ENCODE results near the gene MARCHF9.

The MARCHF9 gene

DNA sequence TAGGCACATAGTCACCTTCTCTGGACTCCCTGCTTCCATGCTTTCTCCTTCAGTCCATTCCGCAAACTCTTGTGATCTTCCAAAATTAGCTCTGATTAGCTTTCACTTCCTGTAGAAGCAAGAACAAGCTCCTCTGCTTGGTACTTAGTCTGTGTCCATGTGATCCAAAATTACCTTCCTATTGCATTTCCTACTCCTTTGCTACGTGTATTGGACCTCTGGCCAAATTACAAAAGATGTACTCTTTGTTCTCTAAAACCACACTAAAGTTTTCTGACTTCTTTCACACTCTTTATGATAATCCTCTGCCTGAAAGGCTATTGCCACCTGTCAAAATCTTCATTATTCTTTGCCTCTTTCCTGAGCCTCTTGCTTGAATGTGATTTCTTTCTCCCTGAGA is 26.9 kb downstream of the MARCHF9 start:
- Histone ChIP-seq H3K36me3 (peaks cover 19 to 53% (median 37%) of the 10 kb centered on the region in 11 experiments), H3K9ac (peak overlapping the region in 9 of 11 experiments; percentile 10 to 92 (median 52); a peak in 15 of 22 replicates), H3K27me3 (no peaks in the 10 kb centered on the region), H3K9me3 (replicated peaks in 1 of 11) (no peaks in the 10 kb centered on the region), H4K20me1 (peaks cover 0 to 12% (median 0%) of the 10 kb centered on the region in 11 experiments; a peak in 4 of 22 replicates), H3K4me3 (peak overlapping the region in 9 of 10 experiments; percentile 7 to 98 (median 89); a peak in 14 of 20 replicates), H3K4me1 (peaks cover 33 to 57% (median 38%) of the 10 kb centered on the region in 10 experiments), H3K4me2 (peak overlapping the region; percentile 67 to 96 (median 84)), H3K27ac (peak overlapping the region; percentile 30 to 87 (median 75); a peak in 20 of 22 replicates)
- TF ChIP-seq Cebpa-rat (IDR thresholded peaks at IDR 0.05), result no peak

DNA sequence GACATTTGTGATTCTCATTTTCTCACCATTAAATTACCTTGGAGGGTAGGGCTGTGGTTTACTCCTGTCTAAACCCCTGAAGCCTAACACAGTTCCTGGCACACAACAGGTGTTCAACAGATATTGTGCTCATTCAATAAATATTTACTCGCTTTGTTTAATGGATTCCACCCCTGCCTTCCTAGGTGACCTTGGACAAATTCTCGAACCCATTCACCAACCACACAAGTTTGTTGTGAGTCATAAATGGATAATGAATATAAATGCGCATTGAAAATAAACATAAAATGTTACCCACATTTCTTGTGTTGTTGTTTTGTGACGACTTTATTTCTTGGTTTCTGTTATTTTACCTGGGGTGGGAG is 27.3 kb downstream of the MARCHF9 start:
- H3K27ac ChIP-seq, result peak overlapping the region; percentile 30 to 88 (median 82); a peak in 18 of 22 replicates
- H3K4me1 ChIP-seq, result peaks cover 33 to 57% (median 38%) of the 10 kb centered on the region in 10 experiments
- H3K36me3 ChIP-seq, result peaks cover 23 to 58% (median 41%) of the 10 kb centered on the region in 11 experiments
- H3K4me2 ChIP-seq, result peak overlapping the region; percentile 67 to 96 (median 84)
- no peaks in the 10 kb centered on the region for H3K27me3 ChIP-seq
- peak overlapping the region in 7 of 11 experiments; percentile 35 to 92 (median 88); a peak in 11 of 22 replicates for H3K9ac ChIP-seq
- no peak for TF ChIP-seq Cebpa-rat (IDR thresholded peaks at IDR 0.05)
- H3K4me3 ChIP-seq, result peak overlapping the region; percentile 80 to 99 (median 94); a peak in 16 of 20 replicates
- H3K9me3 ChIP-seq (replicated peaks in 1 of 11), result no peaks in the 10 kb centered on the region
- H4K20me1 ChIP-seq, result peaks cover 0 to 16% (median 0%) of the 10 kb centered on the region in 11 experiments; a peak in 6 of 22 replicates

DNA sequence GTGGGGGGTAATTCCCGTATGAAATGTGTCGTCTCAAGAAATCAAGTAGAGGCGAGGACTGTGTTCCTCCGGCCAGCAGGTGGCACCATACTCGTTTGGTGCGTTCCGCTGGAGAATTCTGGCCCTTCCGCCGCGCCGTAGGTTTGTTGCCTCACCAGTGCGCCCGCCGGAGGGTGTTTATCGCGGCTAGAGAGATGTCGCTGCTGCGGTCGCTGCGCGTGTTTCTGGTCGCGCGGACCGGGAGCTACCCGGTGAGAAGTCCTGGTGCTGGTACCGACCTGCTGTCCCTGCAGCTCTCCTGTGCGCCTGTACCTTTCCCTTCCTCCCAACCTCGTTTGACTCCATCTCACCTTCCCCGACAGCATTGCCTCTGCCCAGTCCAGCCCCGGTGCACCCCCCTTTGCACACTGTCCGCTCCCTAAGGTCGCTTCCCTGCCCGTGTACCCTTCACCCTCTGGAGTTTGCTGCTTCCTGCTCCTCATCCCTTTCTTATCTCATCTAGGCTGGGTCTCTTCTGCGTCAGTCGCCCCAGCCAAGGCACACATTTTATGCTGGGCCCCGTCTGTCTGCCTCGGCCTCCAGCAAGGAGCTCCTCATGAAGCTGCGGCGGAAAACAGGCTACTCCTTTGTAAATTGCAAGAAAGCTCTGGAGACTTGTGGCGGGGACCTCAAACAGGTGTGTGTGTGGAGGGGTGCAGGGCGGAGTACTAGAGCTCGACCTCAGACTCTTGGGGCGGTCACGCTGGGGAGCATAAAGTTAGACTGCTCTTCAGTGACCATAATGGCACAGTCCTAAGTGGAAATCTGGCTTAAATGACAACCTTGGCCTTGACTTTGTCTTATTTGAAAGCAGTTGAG is 27.9 kb downstream of the MARCHF9 start, which contains the start of gene TSFM:
TSS of gene TSFM (plus strand) at position 180 of the 858 bp plus-strand sequence. CDS start at position 195, 15 bp downstream.
- H3K4me1 ChIP-seq, result peaks cover 33 to 57% (median 38%) of the 10 kb centered on the region in 10 experiments
- peak within 1 kb of the TSS; percentile 80 to 99 (median 94) for H3K4me3 ChIP-seq
- peak in 7 of 11 experiments; percentile 15 to 68 (median 45); a peak in 6 of 22 replicates for TF ChIP-seq Cebpa-rat (IDR thresholded peaks at IDR 0.05)
- no peaks in the 10 kb centered on the region for H3K9me3 ChIP-seq (replicated peaks in 1 of 11)
- H3K27me3 ChIP-seq, result no peaks in the 10 kb centered on the region
- H3K36me3 ChIP-seq, result peaks cover 29 to 64% (median 47%) of the 10 kb centered on the region in 11 experiments
- peak within 1 kb of the TSS; percentile 85 to 96 (median 91) for H3K9ac ChIP-seq
- peak within 1 kb of the TSS; percentile 36 to 88 (median 83); a peak in 21 of 22 replicates for H3K27ac ChIP-seq
- H3K4me2 ChIP-seq, result peak within 1 kb of the TSS; percentile 76 to 99 (median 91)
- H4K20me1 ChIP-seq, result peaks cover 0 to 22% (median 0%) of the 10 kb centered on the region in 11 experiments; a peak in 7 of 22 replicates

DNA sequence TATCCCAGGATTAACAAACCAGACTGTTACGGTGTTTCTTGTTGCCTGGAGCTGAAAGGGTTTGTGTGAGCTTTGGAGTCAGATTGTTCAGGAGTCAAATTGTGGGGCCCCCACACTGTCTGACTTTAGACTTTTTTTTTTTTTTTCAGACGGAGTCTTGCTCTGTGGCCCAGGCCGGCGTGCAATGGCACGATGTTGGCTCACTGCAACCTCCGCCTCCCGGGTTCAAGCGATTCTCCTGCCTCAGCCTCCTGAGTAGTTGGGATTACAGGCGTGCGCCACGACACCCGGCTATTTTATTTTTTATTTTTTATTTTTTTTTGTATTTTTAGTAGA is 28.5 kb downstream of the MARCHF9 start:
- Histone ChIP-seq H3K4me1 (peaks cover 33 to 53% (median 38%) of the 10 kb centered on the region in 10 experiments), H3K27ac (peak overlapping the region in 10 of 11 experiments; percentile 75 to 88 (median 84); a peak in 18 of 22 replicates), H3K27me3 (no peaks in the 10 kb centered on the region), H3K4me2 (peak overlapping the region; percentile 76 to 99 (median 91)), H3K9ac (peak overlapping the region; percentile 85 to 96 (median 91)), H3K36me3 (peaks cover 35 to 67% (median 53%) of the 10 kb centered on the region in 11 experiments), H3K9me3 (replicated peaks in 1 of 11) (no peaks in the 10 kb centered on the region), H3K4me3 (peak overlapping the region; percentile 80 to 99 (median 94)), H4K20me1 (peaks cover 0 to 28% (median 3%) of the 10 kb centered on the region in 11 experiments; a peak in 8 of 22 replicates)
- TF ChIP-seq Cebpa-rat (IDR thresholded peaks at IDR 0.05), result no peak

DNA sequence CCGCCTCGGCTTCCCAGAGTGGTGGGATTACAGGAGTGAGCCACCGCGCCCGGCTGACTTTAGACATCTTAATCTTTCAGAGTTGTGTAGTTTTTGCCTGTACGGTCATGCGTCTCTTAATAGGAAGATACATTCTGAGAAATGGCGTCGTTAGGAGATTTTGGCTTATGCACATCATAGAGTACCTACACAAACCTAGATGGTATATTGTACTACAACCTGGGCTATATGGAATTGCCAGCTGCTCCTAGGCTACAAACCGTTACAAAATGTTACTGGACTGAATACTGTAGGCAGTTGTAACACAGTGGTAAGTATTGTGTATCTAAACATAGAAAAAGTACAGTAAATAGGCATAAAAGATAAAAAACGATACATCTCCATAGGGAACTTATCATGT is 29.0 kb downstream of the MARCHF9 start:
- Histone ChIP-seq H3K4me2 (peak overlapping the region; percentile 76 to 99 (median 91)), H3K36me3 (peaks cover 39 to 67% (median 57%) of the 10 kb centered on the region in 11 experiments), H4K20me1 (peaks cover 0 to 28% (median 5%) of the 10 kb centered on the region in 11 experiments; a peak in 9 of 22 replicates), H3K27me3 (no peaks in the 10 kb centered on the region), H3K4me3 (peak overlapping the region; percentile 80 to 99 (median 94); a peak in 18 of 20 replicates), H3K27ac (peak overlapping the region in 2 of 11 experiments; percentile 82 to 86; a peak in 2 of 22 replicates), H3K9me3 (replicated peaks in 1 of 11) (no peaks in the 10 kb centered on the region), H3K9ac (peak overlapping the region; percentile 85 to 96 (median 91); a peak in 20 of 22 replicates), H3K4me1 (peaks cover 33 to 49% (median 38%) of the 10 kb centered on the region in 10 experiments)
- no peak for TF ChIP-seq Cebpa-rat (IDR thresholded peaks at IDR 0.05)

DNA sequence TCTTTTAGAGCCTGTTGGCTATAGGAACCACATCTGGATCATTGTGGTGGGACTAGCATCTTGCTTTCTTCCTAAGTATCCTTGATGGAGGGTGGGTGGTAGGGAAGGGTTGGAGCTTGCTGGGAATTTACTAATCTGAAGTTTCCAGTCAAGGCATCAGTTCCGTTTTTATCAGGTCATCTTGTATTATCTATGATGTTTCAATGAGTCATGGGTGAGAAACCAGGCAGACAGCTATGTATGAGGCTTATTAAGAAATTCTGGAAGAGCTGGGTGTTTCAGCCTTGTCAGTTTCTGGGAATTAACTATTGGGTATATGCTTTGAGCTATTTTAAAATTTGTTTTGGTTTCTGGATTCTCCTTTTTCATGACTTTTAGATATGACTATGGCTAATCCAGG is 39.0 kb downstream of the MARCHF9 start:
- no peaks in the 10 kb centered on the region for H3K27me3 ChIP-seq
- no peaks in the 10 kb centered on the region for H3K9me3 ChIP-seq (replicated peaks in 1 of 11)
- peaks cover 0 to 37% (median 11%) of the 10 kb centered on the region in 11 experiments; a peak in 13 of 22 replicates for H4K20me1 ChIP-seq
- H3K4me3 ChIP-seq, result no peak overlapping the region
- no peak overlapping the region for H3K9ac ChIP-seq
- H3K27ac ChIP-seq, result no peak overlapping the region
- peaks cover 0 to 21% (median 6%) of the 10 kb centered on the region in 10 experiments; a peak in 12 of 20 replicates for H3K4me1 ChIP-seq
- no peak overlapping the region for H3K4me2 ChIP-seq
- peaks cover 80 to 100% (median 91%) of the 10 kb centered on the region in 11 experiments for H3K36me3 ChIP-seq
- TF ChIP-seq Cebpa-rat (IDR thresholded peaks at IDR 0.05), result no peak

DNA sequence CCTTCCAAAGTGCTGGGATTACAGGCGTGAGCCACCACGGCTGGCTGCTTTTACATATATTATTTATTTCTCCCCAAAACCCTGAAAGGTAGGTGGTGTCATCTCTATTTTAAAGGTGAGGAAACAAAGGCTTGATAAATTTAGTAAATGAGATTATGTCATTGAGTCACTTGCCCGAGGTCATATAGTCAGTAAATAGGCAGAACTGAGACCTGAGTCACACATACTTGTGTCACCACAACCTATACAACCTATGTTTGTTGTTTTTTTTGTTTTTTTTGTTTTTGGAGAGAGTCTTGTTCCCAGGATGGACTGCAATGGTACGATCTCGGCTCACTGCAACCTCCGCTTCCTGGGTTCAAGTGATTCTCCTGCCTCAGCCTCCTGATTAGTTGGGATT is 40.5 kb downstream of the MARCHF9 start:
- H3K27me3 ChIP-seq, result no peaks in the 10 kb centered on the region
- H3K27ac ChIP-seq, result no peak overlapping the region
- H3K9ac ChIP-seq, result no peak overlapping the region
- peaks cover 0 to 21% (median 6%) of the 10 kb centered on the region in 10 experiments; a peak in 12 of 20 replicates for H3K4me1 ChIP-seq
- no peaks in the 10 kb centered on the region for H3K9me3 ChIP-seq (replicated peaks in 1 of 11)
- H3K36me3 ChIP-seq, result peaks cover 80 to 100% (median 91%) of the 10 kb centered on the region in 11 experiments
- no peak for TF ChIP-seq Cebpa-rat (IDR thresholded peaks at IDR 0.05)
- no peak overlapping the region for H3K4me3 ChIP-seq
- no peak overlapping the region for H3K4me2 ChIP-seq
- peaks cover 0 to 33% (median 11%) of the 10 kb centered on the region in 11 experiments; a peak in 12 of 22 replicates for H4K20me1 ChIP-seq

DNA sequence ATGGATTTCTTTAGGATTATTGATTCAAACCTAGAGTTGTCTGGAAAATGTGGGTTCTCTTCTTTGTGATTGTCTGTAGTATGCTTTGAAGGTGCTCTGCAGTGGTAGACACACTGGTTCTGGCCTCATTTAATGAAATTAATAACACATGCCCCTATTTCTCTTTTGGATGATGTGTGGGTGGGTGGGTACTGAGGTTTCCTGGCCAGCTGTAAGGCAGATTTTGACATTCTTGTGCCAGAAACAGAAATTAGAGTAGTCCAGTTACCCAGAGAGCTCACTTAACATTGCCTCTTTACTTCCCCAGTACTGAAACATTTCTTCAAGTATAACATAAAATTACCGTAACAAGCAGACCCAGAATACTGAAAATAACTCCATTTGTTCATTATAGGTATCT is 42.1 kb downstream of the MARCHF9 start:
- Histone ChIP-seq H3K9me3 (replicated peaks in 1 of 11) (no peaks in the 10 kb centered on the region), H3K36me3 (peaks cover 78 to 100% (median 91%) of the 10 kb centered on the region in 11 experiments), H3K9ac (peak overlapping the region in 4 of 11 experiments; percentile 11 to 40 (median 12); a peak in 4 of 22 replicates), H4K20me1 (peaks cover 0 to 36% (median 13%) of the 10 kb centered on the region in 11 experiments; a peak in 13 of 22 replicates), H3K4me1 (peaks cover 0 to 21% (median 6%) of the 10 kb centered on the region in 10 experiments; a peak in 12 of 20 replicates), H3K4me3 (no peak overlapping the region), H3K27me3 (no peaks in the 10 kb centered on the region), H3K27ac (no peak overlapping the region), H3K4me2 (peak overlapping the region in 1 of 11 experiments; percentile 6; a peak in 1 of 22 replicates)
- TF ChIP-seq Cebpa-rat (IDR thresholded peaks at IDR 0.05), result no peak
